Thymus (tissue), 11 donors: ENCODE measurements around the gene ABCG5. TPM values are rescaled to one million over a fixed set of nuclear protein-coding genes. Genes with fewer than 3 reads are reported as not detected.

Source experiments
- DNase-seq, 9 donors: peaks; one replicate each; pipeline ENCODE4 v3.0.0-alpha.2; 2013; ENCODE audit warnings: low spot score in 9 of 9, low read depth in 6 of 9, missing footprints in 1 of 9
- H3K27ac ChIP-seq, 2 donors: one replicate each; pipeline ENCODE4 v1.5.1; 2013; ENCODE audit warnings: control low read depth in 1 of 2, low read depth in 1 of 2, low read length in 1 of 2, mild to moderate bottlenecking in 1 of 2, moderate library complexity in 1 of 2
- H3K27me3 ChIP-seq, 2 donors: one replicate each; pipeline ENCODE4 v1.5.1; 2013; ENCODE audit warnings: low read length in 1 of 2; ENCODE audit not compliant: control insufficient read depth in 2 of 2, insufficient read depth in 1 of 2
- H3K36me3 ChIP-seq, 2 donors: one replicate each; pipeline ENCODE4 v1.5.1; 2013; ENCODE audit warnings: low read length in 1 of 2, mild to moderate bottlenecking in 1 of 2, moderate library complexity in 1 of 2; ENCODE audit not compliant: control insufficient read depth in 2 of 2, insufficient read depth in 2 of 2
- H3K4me1 ChIP-seq, 2 donors: one replicate each; pipeline ENCODE4 v1.5.1; 2013; ENCODE audit warnings: low read length in 2 of 2; ENCODE audit not compliant: control insufficient read depth in 2 of 2, insufficient read depth in 2 of 2
- H3K4me3 ChIP-seq, 2 donors: one replicate each; pipeline ENCODE4 v1.5.1; 2013; ENCODE audit warnings: low read length in 2 of 2, control low read depth in 1 of 2, mild to moderate bottlenecking in 1 of 2
- H3K9me3 ChIP-seq, 2 donors: one replicate each; pipeline ENCODE4 v1.5.1; 2013; ENCODE audit warnings: low read length in 1 of 2, mild to moderate bottlenecking in 1 of 2; ENCODE audit not compliant: control insufficient read depth in 2 of 2, insufficient read depth in 1 of 2
- WGBS: extraction: QIAGEN DNeasy Blood & Tissue Kit; methylation state at CpG from one replicate; pipeline ENCODE4 v1.1.7; 2013; 5-methylcytosine and 5-hydroxymethylcytosine counted together
- polyA plus RNA-seq: library from polyadenylated mRNA; stranded (reverse); fragments of 200-250 nt; gene quantifications from one replicate; pipeline ENCODE4 v1.2.3, GENCODE V29; 2013
- total RNA-seq: library from RNA; stranded (reverse); fragments of 120-200 nt; gene quantifications from one replicate; pipeline ENCODE4 v1.2.4, GENCODE V29; 2013
- donor health status: healthy.

ABCG5 gene
- total and polyA plus RNA-seq, 2 donors = 0.09 TPM; not detected in 1

- WGBS = 98% methylated on average over 2 of the region's 2 CpGs
- Histone ChIP-seq H3K27me3 (no peaks in the 10 kb centered on the region), H3K4me1 (no peaks in the 10 kb centered on the region), H3K27ac (no peak overlapping the region), H3K9me3 (no peaks in the 10 kb centered on the region), H3K36me3 (no peaks in the 10 kb centered on the region), H3K4me3 (no peak overlapping the region)
- no peak for DNase-seq
These were observed 36.5 kb downstream of the ABCG5 start for GRCh38 chr2:43802135-43802534.

GRCh38 chr2:43800894-43801293 is 37.7 kb downstream of the ABCG5 start:
- Histone ChIP-seq H3K9me3 (no peaks in the 10 kb centered on the region), H3K36me3 (no peaks in the 10 kb centered on the region), H3K4me1 (no peaks in the 10 kb centered on the region), H3K27ac (no peak overlapping the region), H3K27me3 (no peaks in the 10 kb centered on the region), H3K4me3 (no peak overlapping the region)
- no peak for DNase-seq

- H3K9me3 ChIP-seq = no peaks in the 10 kb centered on the region
- H3K4me3 ChIP-seq = no peak overlapping the region
- no peak overlapping the region for H3K27ac ChIP-seq
- WGBS = 91% methylated on average over 4 of the region's 4 CpGs
- no peaks in the 10 kb centered on the region for H3K4me1 ChIP-seq
- H3K27me3 ChIP-seq = no peaks in the 10 kb centered on the region
- H3K36me3 ChIP-seq = no peaks in the 10 kb centered on the region
- DNase-seq = no peak
These were observed 40.3 kb downstream of the ABCG5 start for GRCh38 chr2:43798300-43798699.

- no peaks in the 10 kb centered on the region for H3K9me3 ChIP-seq
- no peaks in the 10 kb centered on the region for H3K27me3 ChIP-seq
- no peaks in the 10 kb centered on the region for H3K4me1 ChIP-seq
- no peaks in the 10 kb centered on the region for H3K36me3 ChIP-seq
- no peak overlapping the region for H3K27ac ChIP-seq
- no peak for DNase-seq
- WGBS = 97% methylated on average over 1 of the region's 1 CpG
- no peak overlapping the region for H3K4me3 ChIP-seq
These were observed 42.4 kb downstream of the ABCG5 start for GRCh38 chr2:43796206-43796605.

GRCh38 chr2:43794956-43795355 is 43.7 kb downstream of the ABCG5 start:
- no peak overlapping the region for H3K27ac ChIP-seq
- H3K27me3 ChIP-seq = no peaks in the 10 kb centered on the region
- H3K4me3 ChIP-seq = no peak overlapping the region
- H3K9me3 ChIP-seq = no peaks in the 10 kb centered on the region
- no peaks in the 10 kb centered on the region for H3K4me1 ChIP-seq
- over 99% methylated on average over 9 of the region's 9 CpGs for WGBS
- DNase-seq = no peak
- H3K36me3 ChIP-seq = peaks cover 0 to 3% of the 10 kb centered on the region in 2 donors

GRCh38 chr2:43792653-43793052 is 46.0 kb downstream of the ABCG5 start:
- no peaks in the 10 kb centered on the region for H3K9me3 ChIP-seq
- H3K4me1 ChIP-seq = no peaks in the 10 kb centered on the region
- no peak overlapping the region for H3K4me3 ChIP-seq
- H3K27me3 ChIP-seq = no peaks in the 10 kb centered on the region
- peaks cover 0 to 3% of the 10 kb centered on the region in 2 donors for H3K36me3 ChIP-seq
- no peak overlapping the region for H3K27ac ChIP-seq
- 98% methylated on average over 3 of the region's 3 CpGs for WGBS
- DNase-seq = no peak

- H3K9me3 ChIP-seq = no peaks in the 10 kb centered on the region
- no peak for DNase-seq
- peaks cover 0 to 3% of the 10 kb centered on the region in 2 donors for H3K36me3 ChIP-seq
- 100% methylated on average over 2 of the region's 2 CpGs for WGBS
- no peak overlapping the region for H3K4me3 ChIP-seq
- H3K4me1 ChIP-seq = no peaks in the 10 kb centered on the region
- H3K27me3 ChIP-seq = no peaks in the 10 kb centered on the region
- no peak overlapping the region for H3K27ac ChIP-seq
These were observed 47.4 kb downstream of the ABCG5 start for GRCh38 chr2:43791035-43791765.

- H3K27ac ChIP-seq = no peak overlapping the region
These were observed 48.5 kb downstream of the ABCG5 start for GRCh38 chr2:43790147-43790546.

GRCh38 chr2:43788646-43789045 is 50.0 kb downstream of the ABCG5 start:
- H3K4me1 ChIP-seq = no peaks in the 10 kb centered on the region
- DNase-seq = no peak
- H3K27me3 ChIP-seq = no peaks in the 10 kb centered on the region
- no peaks in the 10 kb centered on the region for H3K9me3 ChIP-seq
- no peak overlapping the region for H3K27ac ChIP-seq
- H3K4me3 ChIP-seq = no peak overlapping the region
- peaks cover 0 to 3% of the 10 kb centered on the region in 2 donors for H3K36me3 ChIP-seq
- WGBS = 95% methylated on average over 1 of the region's 1 CpG

More at GRCh38 chr2:43790147-43790546, 48.5 kb downstream of the ABCG5 start:
- Histone ChIP-seq H3K36me3 (peaks cover 0 to 3% of the 10 kb centered on the region in 2 donors), H3K4me1 (no peaks in the 10 kb centered on the region), H3K27me3 (no peaks in the 10 kb centered on the region), H3K9me3 (no peaks in the 10 kb centered on the region), H3K4me3 (no peak overlapping the region)
- no peak for DNase-seq
- 96% methylated on average over 5 of the region's 5 CpGs for WGBS
